ENCODE results near the gene PTPRM.

PTPRM gene

DNA sequence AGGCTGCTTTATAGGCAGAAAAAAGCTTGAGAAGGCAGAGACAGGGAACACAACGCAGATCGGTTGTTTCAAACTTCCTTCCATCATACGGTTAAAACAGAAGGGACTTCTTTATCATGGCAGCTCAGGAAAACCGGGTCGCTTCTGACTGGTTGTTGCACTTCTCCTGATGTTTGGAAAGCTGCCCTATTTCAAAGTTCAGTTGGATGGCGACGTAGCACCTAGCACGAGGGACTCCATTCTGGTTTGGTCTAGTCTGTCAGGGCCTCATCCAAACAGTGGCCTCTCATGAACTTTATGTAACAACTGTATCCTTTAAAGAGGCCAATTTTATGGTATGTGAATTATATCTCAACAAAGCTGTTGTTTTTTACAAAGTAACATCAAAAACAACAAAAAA, 832.0 kb downstream of the PTPRM start:
- Histone ChIP-seq H4K91ac (ENCODE audit: low read length) (no peak overlapping the region), H3K4me1 (ENCODE audit: control insufficient read depth, insufficient read depth, low read depth, low read length) (no peaks in the 10 kb centered on the region), H3K79me1 (replicated peaks; ENCODE audit: low read length, poor library complexity, severe bottlenecking) (peaks cover 4% of the 10 kb centered on the region), H2BK5ac (ENCODE audit: low read depth, low read length, poor library complexity, severe bottlenecking) (no peak overlapping the region), H2AK5ac (ENCODE audit: low read length, severe bottlenecking) (no peak overlapping the region), H3K36me3 (ENCODE audit: control insufficient read depth in 1 of 2, insufficient read depth in 2 of 2, low read depth in 1 of 2, low read length in 2 of 2) (peaks cover 54 to 57% of the 10 kb centered on the region in 2 experiments), H3K4ac (ENCODE audit: low read depth in 1 of 2, low read length in 2 of 2) (no peak overlapping the region), H2BK15ac (ENCODE audit: low read depth, poor library complexity, severe bottlenecking) (no peak overlapping the region), H3K14ac (ENCODE audit: low read length in 2 of 2) (no peak overlapping the region), H3K9ac (ENCODE audit: low read length) (no peak overlapping the region), H3K9me3 (ENCODE audit: control insufficient read depth, low read length) (peaks cover 7% of the 10 kb centered on the region), H4K8ac (ENCODE audit: low read length) (no peak overlapping the region), H3K18ac (ENCODE audit: low read depth in 1 of 2, low read length in 2 of 2) (no peak overlapping the region), H2AFZ (ENCODE audit: low read depth, low read length) (no peak overlapping the region), H2BK120ac (ENCODE audit: low read depth, low read length) (no peak overlapping the region), H3K23ac (ENCODE audit: low read length in 2 of 2) (no peak overlapping the region), H2BK12ac (ENCODE audit: low read length in 2 of 2) (no peak overlapping the region), H3K4me3 (ENCODE audit: insufficient read depth in 1 of 2, low read depth in 1 of 2, low read length in 2 of 2) (no peak overlapping the region), H3K27me3 (ENCODE audit: control insufficient read depth in 1 of 2, insufficient read depth in 1 of 2, low read length in 2 of 2) (no peaks in the 10 kb centered on the region), H3K27ac (ENCODE audit: low read length, poor library complexity, severe bottlenecking) (no peak overlapping the region), H3K4me2 (ENCODE audit: low read length, poor library complexity, severe bottlenecking) (no peak overlapping the region)
- DNase-seq = no peak
- WGBS = 96% methylated on average over 7 of the region's 8 CpGs

DNA sequence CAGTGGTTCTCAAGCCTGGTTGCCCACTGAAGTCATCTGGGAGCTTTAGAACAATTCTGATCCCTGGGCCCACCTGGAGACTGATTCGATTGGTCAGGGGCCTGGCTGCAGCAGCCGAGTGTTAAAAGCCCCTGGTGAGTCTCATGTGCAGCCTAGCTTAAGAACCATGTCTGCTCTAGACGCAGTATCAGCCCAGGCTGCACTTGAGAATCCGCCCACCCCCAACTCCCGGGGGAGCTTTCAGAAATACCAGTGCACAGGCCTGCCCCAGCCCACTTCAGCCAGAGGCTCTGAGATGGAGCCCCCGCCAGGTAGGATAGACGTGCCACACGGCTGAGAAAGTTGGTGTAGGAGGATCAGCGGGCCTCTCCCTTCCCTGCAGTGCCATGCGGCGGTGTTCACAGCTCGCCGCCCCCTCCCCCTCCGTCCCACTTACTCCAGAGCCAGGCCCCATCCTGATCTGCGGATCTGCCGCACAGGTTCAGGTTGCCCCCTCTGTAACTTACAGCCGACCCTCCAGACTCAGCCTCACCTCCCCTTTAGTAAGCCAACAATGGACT, 833.2 kb downstream of the PTPRM start:
- H3K9ac ChIP-seq (ENCODE audit: low read length) = no peak overlapping the region
- H3K4me1 ChIP-seq (ENCODE audit: control insufficient read depth, insufficient read depth, low read depth, low read length) = no peaks in the 10 kb centered on the region
- no peak overlapping the region for H4K91ac ChIP-seq (ENCODE audit: low read length)
- no peak overlapping the region for H2BK120ac ChIP-seq (ENCODE audit: low read depth, low read length)
- H3K4ac ChIP-seq (ENCODE audit: low read depth in 1 of 2, low read length in 2 of 2) = no peak overlapping the region
- no peak for DNase-seq
- no peak overlapping the region for H3K4me3 ChIP-seq (ENCODE audit: insufficient read depth in 1 of 2, low read depth in 1 of 2, low read length in 2 of 2)
- H2AK5ac ChIP-seq (ENCODE audit: low read length, severe bottlenecking) = no peak overlapping the region
- H3K23ac ChIP-seq (ENCODE audit: low read length in 2 of 2) = no peak overlapping the region
- no peak overlapping the region for H3K18ac ChIP-seq (ENCODE audit: low read depth in 1 of 2, low read length in 2 of 2)
- H2BK15ac ChIP-seq (ENCODE audit: low read depth, poor library complexity, severe bottlenecking) = no peak overlapping the region
- H3K4me2 ChIP-seq (ENCODE audit: low read length, poor library complexity, severe bottlenecking) = no peak overlapping the region
- no peak overlapping the region for H3K14ac ChIP-seq (ENCODE audit: low read length in 2 of 2)
- H3K36me3 ChIP-seq (ENCODE audit: control insufficient read depth in 1 of 2, insufficient read depth in 2 of 2, low read depth in 1 of 2, low read length in 2 of 2) = peaks cover 50 to 58% of the 10 kb centered on the region in 2 experiments
- H3K9me3 ChIP-seq (ENCODE audit: control insufficient read depth, low read length) = peaks cover 7% of the 10 kb centered on the region
- H3K27me3 ChIP-seq (ENCODE audit: control insufficient read depth in 1 of 2, insufficient read depth in 1 of 2, low read length in 2 of 2) = no peaks in the 10 kb centered on the region
- no peak overlapping the region for H2AFZ ChIP-seq (ENCODE audit: low read depth, low read length)
- H3K79me1 ChIP-seq (replicated peaks; ENCODE audit: low read length, poor library complexity, severe bottlenecking) = peaks cover 4% of the 10 kb centered on the region
- H2BK5ac ChIP-seq (ENCODE audit: low read depth, low read length, poor library complexity, severe bottlenecking) = no peak overlapping the region
- no peak overlapping the region for H2BK12ac ChIP-seq (ENCODE audit: low read length in 2 of 2)
- no peak overlapping the region for H3K27ac ChIP-seq (ENCODE audit: low read length, poor library complexity, severe bottlenecking)
- WGBS = 89% methylated on average over 17 of the region's 17 CpGs
- no peak overlapping the region for H4K8ac ChIP-seq (ENCODE audit: low read length)

DNA sequence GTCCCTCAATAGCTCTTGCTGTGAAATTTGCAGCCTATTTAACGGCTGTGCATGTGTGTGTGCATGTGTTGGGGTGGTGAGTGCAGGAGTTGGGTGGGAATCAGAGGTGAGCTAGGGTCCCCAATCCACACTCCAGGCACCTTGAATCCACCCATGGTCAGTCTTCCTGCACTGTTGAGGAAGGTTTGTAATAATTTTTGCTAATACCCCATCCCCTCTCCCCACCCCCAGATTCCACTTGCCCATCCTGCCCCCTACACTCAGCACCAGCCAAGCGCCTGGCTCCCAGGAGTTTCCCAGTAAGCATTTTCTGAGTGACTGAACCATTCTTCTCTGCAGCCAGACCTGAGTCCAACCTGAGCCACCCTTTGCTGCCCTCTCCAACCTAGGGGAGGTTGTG, 833.7 kb downstream of the PTPRM start:
- H3K9me3 ChIP-seq (ENCODE audit: control insufficient read depth, low read length) = peaks cover 7% of the 10 kb centered on the region

DNA sequence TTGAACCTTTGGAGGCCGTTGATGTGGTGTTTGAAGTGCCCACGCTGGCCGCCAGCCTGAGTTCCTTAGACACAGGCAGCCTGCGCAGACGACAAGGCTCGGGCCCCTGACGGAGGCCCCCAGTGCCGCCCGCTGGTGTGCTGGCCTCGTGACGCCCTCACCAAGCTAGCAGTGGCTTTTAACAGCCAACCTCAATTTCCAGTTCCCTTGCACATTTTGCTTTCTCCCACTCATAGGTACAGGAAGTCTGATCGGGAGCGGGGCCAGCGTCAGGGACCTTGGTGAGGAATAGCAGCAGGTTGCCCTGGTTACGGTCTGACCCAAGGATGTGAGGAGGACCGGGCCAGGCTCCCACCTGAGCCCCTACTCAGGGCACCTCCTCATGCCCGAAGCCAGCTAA, 834.5 kb downstream of the PTPRM start:
- Histone ChIP-seq H3K4ac (ENCODE audit: low read depth in 1 of 2, low read length in 2 of 2) (no peak overlapping the region), H3K4me3 (ENCODE audit: insufficient read depth in 1 of 2, low read depth in 1 of 2, low read length in 2 of 2) (no peak overlapping the region), H3K14ac (ENCODE audit: low read length in 2 of 2) (no peak overlapping the region), H3K9ac (ENCODE audit: low read length) (no peak overlapping the region), H3K18ac (ENCODE audit: low read depth in 1 of 2, low read length in 2 of 2) (no peak overlapping the region), H4K91ac (ENCODE audit: low read length) (no peak overlapping the region), H3K9me3 (ENCODE audit: control insufficient read depth, low read length) (peaks cover 7% of the 10 kb centered on the region), H3K36me3 (ENCODE audit: control insufficient read depth in 1 of 2, insufficient read depth in 2 of 2, low read depth in 1 of 2, low read length in 2 of 2) (peaks cover 53 to 54% of the 10 kb centered on the region in 2 experiments), H2BK15ac (ENCODE audit: low read depth, poor library complexity, severe bottlenecking) (no peak overlapping the region), H3K79me1 (replicated peaks; ENCODE audit: low read length, poor library complexity, severe bottlenecking) (peaks cover 2% of the 10 kb centered on the region), H2AK5ac (ENCODE audit: low read length, severe bottlenecking) (no peak overlapping the region), H3K27me3 (ENCODE audit: control insufficient read depth in 1 of 2, insufficient read depth in 1 of 2, low read length in 2 of 2) (no peaks in the 10 kb centered on the region), H2BK120ac (ENCODE audit: low read depth, low read length) (no peak overlapping the region), H4K8ac (ENCODE audit: low read length) (no peak overlapping the region), H3K4me1 (ENCODE audit: control insufficient read depth, insufficient read depth, low read depth, low read length) (no peaks in the 10 kb centered on the region), H2AFZ (ENCODE audit: low read depth, low read length) (no peak overlapping the region), H3K23ac (ENCODE audit: low read length in 2 of 2) (no peak overlapping the region), H3K27ac (ENCODE audit: low read length, poor library complexity, severe bottlenecking) (no peak overlapping the region), H3K4me2 (ENCODE audit: low read length, poor library complexity, severe bottlenecking) (no peak overlapping the region), H2BK5ac (ENCODE audit: low read depth, low read length, poor library complexity, severe bottlenecking) (no peak overlapping the region), H2BK12ac (ENCODE audit: low read length in 2 of 2) (no peak overlapping the region)
- WGBS = 90% methylated on average over 15 of the region's 17 CpGs
- DNase-seq = no peak

More for the DNA sequence above, 833.7 kb downstream of the PTPRM start:
- Histone ChIP-seq H2BK120ac (ENCODE audit: low read depth, low read length) (no peak overlapping the region), H3K27ac (ENCODE audit: low read length, poor library complexity, severe bottlenecking) (no peak overlapping the region), H3K9ac (ENCODE audit: low read length) (no peak overlapping the region), H2AFZ (ENCODE audit: low read depth, low read length) (no peak overlapping the region), H3K18ac (ENCODE audit: low read depth in 1 of 2, low read length in 2 of 2) (no peak overlapping the region), H2BK12ac (ENCODE audit: low read length in 2 of 2) (no peak overlapping the region), H4K91ac (ENCODE audit: low read length) (no peak overlapping the region), H3K27me3 (ENCODE audit: control insufficient read depth in 1 of 2, insufficient read depth in 1 of 2, low read length in 2 of 2) (no peaks in the 10 kb centered on the region), H3K79me1 (replicated peaks; ENCODE audit: low read length, poor library complexity, severe bottlenecking) (peaks cover 3% of the 10 kb centered on the region), H2AK5ac (ENCODE audit: low read length, severe bottlenecking) (no peak overlapping the region), H3K36me3 (ENCODE audit: control insufficient read depth in 1 of 2, insufficient read depth in 2 of 2, low read depth in 1 of 2, low read length in 2 of 2) (peaks cover 50 to 56% of the 10 kb centered on the region in 2 experiments), H3K4ac (ENCODE audit: low read depth in 1 of 2, low read length in 2 of 2) (no peak overlapping the region), H3K4me3 (ENCODE audit: insufficient read depth in 1 of 2, low read depth in 1 of 2, low read length in 2 of 2) (no peak overlapping the region), H2BK5ac (ENCODE audit: low read depth, low read length, poor library complexity, severe bottlenecking) (no peak overlapping the region), H3K14ac (ENCODE audit: low read length in 2 of 2) (no peak overlapping the region), H3K4me1 (ENCODE audit: control insufficient read depth, insufficient read depth, low read depth, low read length) (no peaks in the 10 kb centered on the region), H4K8ac (ENCODE audit: low read length) (no peak overlapping the region), H3K23ac (ENCODE audit: low read length in 2 of 2) (no peak overlapping the region), H3K4me2 (ENCODE audit: low read length, poor library complexity, severe bottlenecking) (no peak overlapping the region), H2BK15ac (ENCODE audit: low read depth, poor library complexity, severe bottlenecking) (no peak overlapping the region)
- no peak for DNase-seq
- 100% methylated on average over 2 of the region's 2 CpGs for WGBS

Data from mesenchymal stem cell (in vitro differentiated cells and primary cell).